Adrenal gland (tissue), 12 donors: ENCODE measurements around the gene PPP1R9A. TPM values are rescaled to one million over a fixed set of nuclear protein-coding genes. Genes with fewer than 3 reads are reported as not detected.

Experiments used
- DNase-seq, 7 donors: peaks; one replicate each; pipeline ENCODE4 v3.0.0-alpha.2; 2019 to 2020
- H3K27ac ChIP-seq, 5 donors: fragments of 200-600 bp; sonication (generic) in 4 of 5; 1 replicate in 3 of 5; 2 replicates in 2 of 5; pipeline versions ENCODE4 v1.5.1 to v1.8.0; 2016 to 2020; ENCODE audit warnings: mild to moderate bottlenecking in 1 of 5
- H3K27me3 ChIP-seq: fragments of 200-600 bp; 2 replicates; pipeline ENCODE4 v1.8.0; 2021
- H3K36me3 ChIP-seq, 2 donors: fragments of 200-600 bp; replicated peaks in 1 of 2; 1 replicate in 1 of 2; 2 replicates in 1 of 2; pipeline versions ENCODE4 v1.5.1 to v1.8.0; 2018 to 2022
- H3K4me1 ChIP-seq, 2 donors: fragments of 200-600 bp; replicated peaks in 1 of 2; 1 replicate in 1 of 2; 2 replicates in 1 of 2; pipeline versions ENCODE4 v1.5.1 to v1.8.0; 2018 to 2021
- H3K4me3 ChIP-seq, 4 donors: fragments of 200-600 bp; sonication (generic) in 3 of 4; one replicate each; pipeline ENCODE4 v1.5.1; 2016 to 2018
- H3K9me3 ChIP-seq, 3 donors: fragments of 200-600 bp; sonication (generic) in 1 of 3; replicated peaks in 1 of 3; 1 replicate in 2 of 3; 2 replicates in 1 of 3; pipeline versions ENCODE4 v1.5.1 to v1.8.0; 2016 to 2021
- CTCF ChIP-seq, 6 experiments: fragments of 450-650 bp in 4 of 6; fragments of 200-600 bp in 2 of 6; sonication (generic) in 1 of 6; IDR thresholded peaks; 1 replicate in 5 of 6; 2 replicates in 1 of 6; pipeline versions ENCODE4 v1.5.1 to v1.8.0; 2016 to 2021; ENCODE audit warnings: antibody characterized with exemption in 6 of 6, mild to moderate bottlenecking in 2 of 6, moderate library complexity in 1 of 6
- POLR2A ChIP-seq, 2 donors: fragments of 450-650 bp; IDR thresholded peaks; one replicate each; pipeline ENCODE4 v1.6.1; 2017; ENCODE audit warnings: antibody characterized with exemption in 2 of 2, mild to moderate bottlenecking in 2 of 2, moderate library complexity in 1 of 2
- WGBS, 4 donors: extraction: QIAGEN DNeasy Blood & Tissue Kit in 2 of 4; methylation state at CpG; one replicate each; pipeline versions ENCODE4 v1.1.5 to v1.1.7; 2013 to 2017; 5-methylcytosine and 5-hydroxymethylcytosine counted together
- intact Hi-C, 2 donors: fragments of 100-400 bp; cut with DNase I; formaldehyde crosslinking; loops; one replicate each; pipeline versions ENCODE4 v1.14.1 to v1.15.0; 2022 to 2023
- polyA plus RNA-seq, 3 donors: library from polyadenylated mRNA; stranded (reverse); fragments of 200-250 nt in 2 of 3; fragments of 350-450 nt in 1 of 3; fragmentation: Illumina TruSeq in 1 of 3; extraction: RNeasy Lipid Tissue Mini Kit (QIAGEN cat#74804) in 1 of 3; gene quantifications; one replicate each; pipeline ENCODE4 v1.2.3, GENCODE V29; 2013 to 2014
- total RNA-seq, 9 donors: library from RNA; depleted of rRNA in 4 of 9; stranded (reverse); fragments of >200 nt in 4 of 9; fragments of 120-200 nt in 1 of 9; fragmentation: NEBNext Ultra II Directional in 1 of 9; extraction: Animal tissue kit (Norgen Biotek cat#: 25700) in 1 of 9; gene quantifications; one replicate each; pipeline versions ENCODE4 v1.1.0 to v1.2.4, GENCODE V29; 2013 to 2023
- donor health status: healthy with polysubstance abuse.
- donor health status: Bipolar disorder and iron deficiency.
- donor health status: DM: yes; HTN: yes; CAD: no.
- donor health status: DM: no; HTN: no; CAD: no.
- donor health status: DM: no; HTN: no; CAD: no.
- donor health status: DM: yes; HTN: yes; CAD: no.

The PPP1R9A gene
- total and polyA plus RNA-seq, 12 donors = 7.2 to 86.0 (median 40.6) TPM

- peak in 2 of 7 donors; percentile 14 to 19 for DNase-seq
- Histone ChIP-seq H3K4me3 (no peak overlapping the region), H3K27me3 (no peaks in the 10 kb centered on the region), H3K27ac (no peak overlapping the region), H3K36me3 (no peaks in the 10 kb centered on the region), H3K9me3 (no peaks in the 10 kb centered on the region), H3K4me1 (no peaks in the 10 kb centered on the region)
- TF ChIP-seq CTCF (IDR thresholded peaks at IDR 0.05) (no peak), POLR2A (IDR thresholded peaks at IDR 0.05) (no peak)
- 53 to 74% (median 67%) methylated on average over 2 of the region's 2 CpGs for WGBS, 4 donors
- intact Hi-C loops = no loop called here
These were observed 368.7 kb downstream of the PPP1R9A start for GRCh38 chr7:95276114-95276513.

- no peaks in the 10 kb centered on the region for H3K36me3 ChIP-seq
- intact Hi-C loops = no loop called here
- no peak overlapping the region for H3K4me3 ChIP-seq
- H3K4me1 ChIP-seq = no peaks in the 10 kb centered on the region
- DNase-seq = no peak
- 69 to 80% (median 75%) methylated on average over 2 of the region's 2 CpGs for WGBS, 4 donors
- no peaks in the 10 kb centered on the region for H3K9me3 ChIP-seq
- H3K27ac ChIP-seq = no peak overlapping the region
- TF ChIP-seq POLR2A (IDR thresholded peaks at IDR 0.05) = no peak
- no peak for TF ChIP-seq CTCF (IDR thresholded peaks at IDR 0.05)
- H3K27me3 ChIP-seq = no peaks in the 10 kb centered on the region
These were observed 372.0 kb downstream of the PPP1R9A start for GRCh38 chr7:95279417-95279816.

- Histone ChIP-seq H3K4me1 (no peaks in the 10 kb centered on the region), H3K36me3 (no peaks in the 10 kb centered on the region), H3K27me3 (no peaks in the 10 kb centered on the region), H3K27ac (no peak overlapping the region), H3K9me3 (no peaks in the 10 kb centered on the region), H3K4me3 (no peak overlapping the region)
- no peak for TF ChIP-seq POLR2A (IDR thresholded peaks at IDR 0.05)
- TF ChIP-seq CTCF (IDR thresholded peaks at IDR 0.05) = no peak
- intact Hi-C loops = no loop called here
- WGBS, 4 donors = 62 to 76% (median 66%) methylated on average over 2 of the region's 2 CpGs
- no peak for DNase-seq
These were observed 378.7 kb downstream of the PPP1R9A start for GRCh38 chr7:95286096-95286495.

GRCh38 chr7:95290166-95290830 is 382.9 kb downstream of the PPP1R9A start:
- Histone ChIP-seq H3K4me1 (no peaks in the 10 kb centered on the region), H3K4me3 (no peak overlapping the region), H3K36me3 (no peaks in the 10 kb centered on the region), H3K27me3 (no peaks in the 10 kb centered on the region), H3K9me3 (no peaks in the 10 kb centered on the region), H3K27ac (no peak overlapping the region)
- intact Hi-C loops = no loop called here
- TF ChIP-seq CTCF (IDR thresholded peaks at IDR 0.05) = no peak
- TF ChIP-seq POLR2A (IDR thresholded peaks at IDR 0.05) = no peak
- WGBS, 4 donors = 92 to 99% (median 96%) methylated on average over 7 of the region's 7 CpGs
- DNase-seq = no peak
